Stimulated activated CD4-positive, alpha-beta T cell treated with anti-CD3 and anti-CD28 coated beads, Interleukin-4, amount 100 ng/mL, for 24 hours (primary cell): Measurements from ENCODE around the gene RFPL3.
"Not testable (repeated sequence)": the region's sequence is repeated elsewhere in the genome, so short reads cannot be mapped to it uniquely, and the experiment has no call there.

Experiments
- DNase-seq: peaks from one replicate; pipeline ENCODE4 v3.0.0-alpha.2; 2020

Gene RFPL3

GRCh38 chr22:32354360-32355351 lies 3.0 kb upstream of the RFPL3 start:
- DNase-seq, result no peak

GRCh38 chr22:32355760-32356159 lies 1.9 kb upstream of the RFPL3 start:
- no peak for DNase-seq

GRCh38 chr22:32360096-32360495 lies 2.4 kb downstream of the RFPL3 start:
- DNase-seq, result not testable (repeated sequence)

- DNase-seq, result no peak
Observed at GRCh38 chr22:32361257-32361656, 3.6 kb downstream of the RFPL3 start.

- no peak for DNase-seq
Observed at GRCh38 chr22:32364210-32364609, 6.5 kb downstream of the RFPL3 start.

GRCh38 chr22:32375678-32376450 lies 18.2 kb downstream of the RFPL3 start:
- DNase-seq, result no peak

GRCh38 chr22:32376681-32377080 lies 19.0 kb downstream of the RFPL3 start:
- no peak for DNase-seq

- DNase-seq, result no peak
Observed at GRCh38 chr22:32378707-32379272, 21.1 kb downstream of the RFPL3 start.

- DNase-seq, result no peak
Observed at GRCh38 chr22:32380991-32381390, 23.3 kb downstream of the RFPL3 start.

- no peak for DNase-seq
Observed at GRCh38 chr22:32385681-32386080, 28.0 kb downstream of the RFPL3 start.

GRCh38 chr22:32389685-32390084 lies 32.0 kb downstream of the RFPL3 start:
- DNase-seq, result no peak

GRCh38 chr22:32395107-32395506 lies 37.4 kb downstream of the RFPL3 start:
- DNase-seq, result no peak

- DNase-seq, result no peak
Observed at GRCh38 chr22:32396255-32396654, 38.6 kb downstream of the RFPL3 start.

- no peak for DNase-seq
Observed at GRCh38 chr22:32396746-32397145, 39.1 kb downstream of the RFPL3 start.

- no peak for DNase-seq
Observed at GRCh38 chr22:32401486-32401885, 43.8 kb downstream of the RFPL3 start.

- DNase-seq, result no peak
Observed at GRCh38 chr22:32404021-32404420, 46.4 kb downstream of the RFPL3 start.

GRCh38 chr22:32407312-32407711 lies 49.6 kb downstream of the RFPL3 start:
- DNase-seq, result no peak

- no peak for DNase-seq
Observed at GRCh38 chr22:32407936-32408335, 50.3 kb downstream of the RFPL3 start.

- DNase-seq, result no peak
Observed at GRCh38 chr22:32409977-32410376, 52.3 kb downstream of the RFPL3 start.

GRCh38 chr22:32410459-32410858 lies 52.8 kb downstream of the RFPL3 start:
- DNase-seq, result no peak
